Keratinocyte (primary cell): Measurements from ENCODE around the gene IL15RA.

Experiments
- EZH2 ChIP-seq: IDR thresholded peaks from one replicate; pipeline ENCODE4 v1.6.1; 2012; ENCODE audit warnings: inconsistent platforms, mild to moderate bottlenecking, low read length, moderate library complexity
- TF ChIP-seq, protein P1 (sequence below), 3 experiments: IDR thresholded peaks in 1 of 3; conservative IDR thresholded peaks in 1 of 3; optimal IDR thresholded peaks in 1 of 3; 2 replicates in 2 of 3; 3 replicates in 1 of 3; pipeline versions ENCODE3 to v1.5.1; 2011; ENCODE audit warnings: low read length in 3 of 3, mild to moderate bottlenecking in 3 of 3, moderate library complexity in 2 of 3, control low read depth in 1 of 3, inconsistent platforms in 1 of 3; ENCODE audit not compliant: insufficient read depth in 2 of 3; ENCODE audit errors: extremely low read depth in 1 of 3

DNA sequence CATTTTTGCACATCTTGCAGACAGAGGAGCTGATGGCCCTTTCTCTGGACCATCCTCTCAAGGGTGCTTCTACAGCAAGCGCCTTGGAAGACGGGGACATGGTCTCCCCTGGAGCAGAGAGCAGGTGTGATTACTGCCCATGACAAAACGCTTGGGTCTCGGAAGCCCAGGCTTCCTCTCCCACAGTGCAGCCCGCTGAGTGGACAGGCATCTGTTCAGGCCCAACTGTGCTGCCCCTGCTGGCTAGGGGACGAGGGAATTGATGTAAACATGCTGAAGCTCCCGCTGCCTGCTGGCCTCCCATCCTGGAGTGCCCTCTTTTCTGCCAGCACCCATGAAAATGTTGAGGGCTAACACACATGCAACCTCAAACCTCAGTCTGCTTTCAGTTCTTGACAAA is 14.3 kb downstream of the IL15RA start:
- TF ChIP-seq, protein P1, sequence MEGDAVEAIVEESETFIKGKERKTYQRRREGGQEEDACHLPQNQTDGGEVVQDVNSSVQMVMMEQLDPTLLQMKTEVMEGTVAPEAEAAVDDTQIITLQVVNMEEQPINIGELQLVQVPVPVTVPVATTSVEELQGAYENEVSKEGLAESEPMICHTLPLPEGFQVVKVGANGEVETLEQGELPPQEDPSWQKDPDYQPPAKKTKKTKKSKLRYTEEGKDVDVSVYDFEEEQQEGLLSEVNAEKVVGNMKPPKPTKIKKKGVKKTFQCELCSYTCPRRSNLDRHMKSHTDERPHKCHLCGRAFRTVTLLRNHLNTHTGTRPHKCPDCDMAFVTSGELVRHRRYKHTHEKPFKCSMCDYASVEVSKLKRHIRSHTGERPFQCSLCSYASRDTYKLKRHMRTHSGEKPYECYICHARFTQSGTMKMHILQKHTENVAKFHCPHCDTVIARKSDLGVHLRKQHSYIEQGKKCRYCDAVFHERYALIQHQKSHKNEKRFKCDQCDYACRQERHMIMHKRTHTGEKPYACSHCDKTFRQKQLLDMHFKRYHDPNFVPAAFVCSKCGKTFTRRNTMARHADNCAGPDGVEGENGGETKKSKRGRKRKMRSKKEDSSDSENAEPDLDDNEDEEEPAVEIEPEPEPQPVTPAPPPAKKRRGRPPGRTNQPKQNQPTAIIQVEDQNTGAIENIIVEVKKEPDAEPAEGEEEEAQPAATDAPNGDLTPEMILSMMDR (optimal IDR thresholded peaks at IDR 0.05 in 1 of 3, IDR thresholded peaks at IDR 0.05 in 1 of 3, conservative IDR thresholded peaks at IDR 0.05 in 1 of 3; ENCODE audit: extremely low read depth in 1 of 3, insufficient read depth in 2 of 3, low read length in 3 of 3), result no peak
- no peak for TF ChIP-seq EZH2
